IMR-90 (cell line): ENCODE data around the gene BEX3. TPM values are rescaled to one million over a fixed set of nuclear protein-coding genes. Genes with fewer than 3 reads are reported as not detected.

Experiments
- ATAC-seq: fragments of 200-7000 bp; cut with Tn5 transposase; 2 replicates; pipeline ENCODE4 v1.9.1; 2020; ENCODE audit warnings: low read depth, mild to moderate bottlenecking, moderate library complexity
- BruUV-seq: library from RNA; stranded (reverse); fragments of 400-500 nt; replicated peaks from 2 replicates; lab custom pipeline; 2021; lab: Mats Ljungman, UMichigan
- CTCF ChIA-PET: fragments of 300-600 bp; formaldehyde crosslinking; extraction: SDS; loops from one replicate; lab custom pipeline; 2021; ENCODE audit warnings: antibody characterized with exemption; lab: Yijun Ruan, JAX
- POLR2A ChIA-PET: fragments of 300-600 bp; sonication (Branson Sonifier 250); formaldehyde crosslinking; loops from one replicate; lab custom pipeline; 2022; ENCODE audit warnings: antibody characterized with exemption; ENCODE audit not compliant: unreplicated experiment; lab: Charles Lee
- DNase-seq: peaks from one replicate; pipeline ENCODE4 v3.0.0; 2013
- H2AFZ ChIP-seq: replicated peaks from 2 replicates; pipeline ENCODE3; 2013; ENCODE audit warnings: low read length, mild to moderate bottlenecking; ENCODE audit not compliant: poor library complexity
- H2AK5ac ChIP-seq: 2 replicates; pipeline ENCODE4 v1.6.1; 2013; ENCODE audit warnings: low read depth, low read length, inconsistent platforms
- H2AK9ac ChIP-seq: replicated peaks from 2 replicates; pipeline ENCODE3; 2013; ENCODE audit warnings: mild to moderate bottlenecking, low read depth, low read length, moderate library complexity; ENCODE audit not compliant: poor library complexity
- H2BK120ac ChIP-seq: 2 replicates; pipeline ENCODE4 v1.6.1; 2013; ENCODE audit warnings: low read depth, low read length, inconsistent platforms
- H2BK15ac ChIP-seq: 3 replicates; pipeline ENCODE4 v1.6.1; 2013; ENCODE audit warnings: low read depth, low read length, inconsistent platforms
- H2BK20ac ChIP-seq: 2 replicates; pipeline ENCODE4 v1.6.1; 2013; ENCODE audit warnings: low read depth, mild to moderate bottlenecking, inconsistent platforms, low read length, moderate library complexity
- H2BK5ac ChIP-seq: 2 replicates; pipeline ENCODE4 v1.6.1; 2013; ENCODE audit warnings: mild to moderate bottlenecking, low read depth, low read length, inconsistent platforms; ENCODE audit not compliant: poor library complexity, severe bottlenecking
- H3K14ac ChIP-seq: replicated peaks from 2 replicates; pipeline ENCODE4 v1.6.1; 2013; ENCODE audit warnings: low read depth, low read length, inconsistent platforms
- H3K18ac ChIP-seq: 2 replicates; pipeline ENCODE4 v1.6.1; 2013; ENCODE audit warnings: low read depth, low read length, control low read depth
- H3K23ac ChIP-seq: 2 replicates; pipeline ENCODE4 v1.6.1; 2013; ENCODE audit warnings: low read depth, low read length, inconsistent platforms
- H3K27ac ChIP-seq: 2 replicates; pipeline ENCODE4 v1.5.1; 2013; ENCODE audit warnings: mild to moderate bottlenecking, control low read depth, low read length; ENCODE audit not compliant: insufficient read depth
- H3K27me3 ChIP-seq: 2 replicates; pipeline ENCODE4 v1.6.1; 2013; ENCODE audit warnings: low read length; ENCODE audit not compliant: control insufficient read depth, insufficient read depth
- H3K36me3 ChIP-seq: 2 replicates; pipeline ENCODE4 v1.6.1; 2013; ENCODE audit warnings: low read length, mixed read lengths; ENCODE audit not compliant: control insufficient read depth, insufficient read depth
- H3K4ac ChIP-seq: 2 replicates; pipeline ENCODE4 v1.6.1; 2013; ENCODE audit warnings: low read depth, low read length, inconsistent platforms
- H3K4me1 ChIP-seq: 2 replicates; pipeline ENCODE4 v1.6.1; 2013; ENCODE audit warnings: low read length, mixed read lengths; ENCODE audit not compliant: control insufficient read depth, insufficient read depth
- H3K4me2 ChIP-seq: 2 replicates; pipeline ENCODE4 v1.6.1; 2013; ENCODE audit warnings: low read depth, mild to moderate bottlenecking, control low read depth, low read length, moderate library complexity
- H3K4me3 ChIP-seq: 2 replicates; pipeline ENCODE4 v1.5.1; 2013; ENCODE audit warnings: low read depth, mild to moderate bottlenecking, control low read depth, low read length, moderate library complexity; ENCODE audit not compliant: insufficient read depth
- H3K56ac ChIP-seq: 2 replicates; pipeline ENCODE4 v1.6.1; 2013; ENCODE audit warnings: low read length, inconsistent platforms; ENCODE audit not compliant: insufficient read depth; ENCODE audit errors: extremely low read depth
- H3K79me1 ChIP-seq, 2 experiments: 2 replicates each; pipeline ENCODE4 v1.6.1; 2013; ENCODE audit warnings: low read length in 2 of 2, inconsistent platforms in 1 of 2, low read depth in 1 of 2
- H3K9ac ChIP-seq: 2 replicates; pipeline ENCODE4 v1.6.1; 2013; ENCODE audit warnings: low read depth, low read length, control low read depth
- H3K9me1 ChIP-seq: 2 replicates; pipeline ENCODE4 v1.6.1; 2013; ENCODE audit warnings: low read length, inconsistent platforms; ENCODE audit not compliant: insufficient read depth
- H3K9me3 ChIP-seq: 2 replicates; pipeline ENCODE4 v1.6.1; 2013; ENCODE audit warnings: low read length; ENCODE audit not compliant: control insufficient read depth, insufficient read depth
- H4K20me1 ChIP-seq: 2 replicates; pipeline ENCODE4 v1.6.1; 2013; ENCODE audit warnings: low read length, inconsistent platforms; ENCODE audit not compliant: insufficient read depth
- H4K5ac ChIP-seq: 2 replicates; pipeline ENCODE4 v1.6.1; 2013; ENCODE audit warnings: mild to moderate bottlenecking, low read depth, low read length, control low read depth
- H4K8ac ChIP-seq, 2 experiments: 2 replicates each; pipeline ENCODE4 v1.6.1; 2013; ENCODE audit warnings: low read depth in 2 of 2, low read length in 2 of 2, control low read depth in 1 of 2, inconsistent platforms in 1 of 2
- H4K91ac ChIP-seq: 2 replicates; pipeline ENCODE4 v1.6.1; 2013; ENCODE audit warnings: low read depth, low read length, inconsistent platforms; ENCODE audit not compliant: insufficient read depth
- CHD1 ChIP-seq: IDR thresholded peaks from 2 replicates; pipeline ENCODE4 v1.6.1; 2012; ENCODE audit warnings: low read depth, low read length, improper control_type of control experiment
- CTCF ChIP-seq: conservative IDR thresholded peaks from 2 replicates; pipeline ENCODE4 v1.5.1; 2012; ENCODE audit warnings: mild to moderate bottlenecking, low read depth, low read length, improper control_type of control experiment
- MAFK ChIP-seq: IDR thresholded peaks from 2 replicates; pipeline ENCODE4 v1.6.1; 2012; ENCODE audit warnings: low read depth, low read length, improper control_type of control experiment
- MXI1 ChIP-seq: IDR thresholded peaks from 2 replicates; pipeline ENCODE4 v1.6.1; 2012; ENCODE audit warnings: low read depth, mild to moderate bottlenecking, low read length, moderate library complexity, borderline replicate concordance
- SMC3 ChIP-seq: fragments of 150-350 bp; IDR thresholded peaks from 2 replicates; pipeline ENCODE4 v1.6.1; 2016; ENCODE audit warnings: low read depth, mild to moderate bottlenecking, antibody characterized with exemption, low read length, moderate library complexity
- WGBS, 2 experiments: methylation state at CpG; one replicate each; pipeline versions ENCODE4 v1.1.5 to v1.1.7; 2013; ENCODE audit warnings: missing lambda C conversion rate in 2 of 2; ENCODE audit not compliant: insufficient read length in 1 of 2; ENCODE audit errors: extremely low coverage in 2 of 2; 5-methylcytosine and 5-hydroxymethylcytosine counted together
- dilution Hi-C: fragments of 300-500 bp; cut with HindIII; formaldehyde crosslinking; loops from one replicate; pipeline ENCODE4 v1.14.3; 2018; ENCODE audit warnings: low sequenced_read_pairs; ENCODE audit not compliant: unreplicated experiment
- in situ Hi-C: fragments of 300-500 bp; cut with MboI; formaldehyde crosslinking; loops from 3 replicates; pipeline ENCODE4 v1.14.3; 2019; ENCODE audit warnings: low sequenced_read_pairs, inconsistent platforms, mixed read lengths
- intact Hi-C: fragments of 100-400 bp; cut with micrococcal nuclease; formaldehyde crosslinking; loops from 2 replicates; pipeline ENCODE4 v1.10.0; 2022
- polyA plus RNA-seq, 3 experiments: library from polyadenylated mRNA; depleted of rRNA; stranded (reverse); fragments of >200 nt; gene quantifications; 2 replicates each; pipeline ENCODE4 v1.2.3, GENCODE V29; 2012; ENCODE audit warnings: low replicate concordance in 1 of 3
- total RNA-seq: library from RNA; depleted of rRNA; stranded (reverse); fragments of >200 nt; gene quantifications from 2 replicates; pipeline ENCODE4 v1.2.3, GENCODE V29; 2012

Gene BEX3
- total and polyA plus RNA-seq, 2 of the 4 experiments (the other 2 are of a cell fraction) = 114 to 409 TPM

- H4K91ac ChIP-seq = peak overlapping the region; percentile 30
- H3K9me3 ChIP-seq = no peaks in the 10 kb centered on the region
- no CpG with 5 or more reads among the region's 1 CpG for WGBS, 2 experiments
- peak overlapping the region; percentile 89 for H3K4ac ChIP-seq
- intact Hi-C loops = no loop called here
- peaks cover 6% of the 10 kb centered on the region for H3K4me1 ChIP-seq
- peak overlapping the region; percentile 89 for H2BK120ac ChIP-seq
- no peaks in the 10 kb centered on the region for H3K36me3 ChIP-seq
- H3K56ac ChIP-seq = no peak overlapping the region
- H3K27ac ChIP-seq = peak overlapping the region; percentile 95
- dilution Hi-C loops = no loop called here
- peak overlapping the region; percentile 68 for H3K18ac ChIP-seq
- peak overlapping the region; percentile 90 for H2BK20ac ChIP-seq
- peak overlapping the region; percentile 87 for H2BK5ac ChIP-seq
- H3K4me3 ChIP-seq = no peak overlapping the region
- DNase-seq (peak; percentile 52), ATAC-seq (peak; percentile 81)
- peaks cover 4% of the 10 kb centered on the region for H3K9me1 ChIP-seq
- peak overlapping the region; percentile 67; the same call in 1 of the 2 replicates for H2AK5ac ChIP-seq
- in situ Hi-C loops = no loop called here
- H3K14ac ChIP-seq = peak overlapping the region; percentile 64
- H3K27me3 ChIP-seq = peaks cover under 1% of the 10 kb centered on the region; the same call in 1 of the 2 replicates
- no TSS peak for BruUV-seq
- no peaks in the 10 kb centered on the region for H4K20me1 ChIP-seq
- peak overlapping the region; percentile 10 for H2AK9ac ChIP-seq
- no peaks in the 10 kb centered on the region for H3K79me1 ChIP-seq
- ChIA-PET POLR2A (interaction anchor here (0.5 to 1.9 kb wide), 4 partner anchors 9 to 320 kb away, joined by 3 to 15 read pairs (median 6); partner anchors contain the start of genes BEX3 and TCEAL9), CTCF (no interaction called here)
- no peak overlapping the region for H3K9ac ChIP-seq
- no peak for TF ChIP-seq SMC3
- TF ChIP-seq MAFK = no peak
- no peak for TF ChIP-seq MXI1
- TF ChIP-seq CHD1 = no peak
- no peak for TF ChIP-seq CTCF
- peak overlapping the region in 1 of 2 experiments; percentile 82; a peak in 2 of 4 replicates for H4K8ac ChIP-seq
- H2AFZ ChIP-seq = peak overlapping the region; percentile 69
- peak overlapping the region; percentile 78; the same call in 1 of the 3 replicates for H2BK15ac ChIP-seq
- H3K4me2 ChIP-seq = peak overlapping the region; percentile 37
- H4K5ac ChIP-seq = peak overlapping the region; percentile 65
- peak overlapping the region; percentile 32 for H3K23ac ChIP-seq
Observed at GRCh38 chrX:103367502-103367901, 8.8 kb upstream of the BEX3 start.
